Adipocyte (in vitro differentiated cells): ENCODE data around the gene SURF2.

Source experiments
- DNase-seq: peaks from one replicate; pipeline ENCODE4 v3.0.0-alpha.2; 2015; ENCODE audit warnings: low read depth
- H3K27me3 ChIP-seq: replicated peaks from 2 replicates; pipeline ENCODE4 v1.7.0; 2013; ENCODE audit warnings: mild to moderate bottlenecking, low read length, moderate library complexity; ENCODE audit not compliant: control insufficient read depth, insufficient read depth
- H3K36me3 ChIP-seq: 2 replicates; pipeline ENCODE4 v1.7.0; 2013; ENCODE audit warnings: low read length, mild to moderate bottlenecking, moderate library complexity; ENCODE audit not compliant: control insufficient read depth, insufficient read depth, severe bottlenecking
- H3K4me1 ChIP-seq: 2 replicates; pipeline ENCODE4 v1.7.0; 2013; ENCODE audit warnings: mild to moderate bottlenecking, low read length, moderate library complexity; ENCODE audit not compliant: control insufficient read depth, insufficient read depth
- H3K4me3 ChIP-seq: 2 replicates; pipeline ENCODE4 v1.7.0; 2013; ENCODE audit warnings: mild to moderate bottlenecking, low read length, moderate library complexity
- H3K9ac ChIP-seq: 2 replicates; pipeline ENCODE4 v1.7.0; 2013; ENCODE audit warnings: mild to moderate bottlenecking, low read length, moderate library complexity
- H3K9me3 ChIP-seq: 2 replicates; pipeline ENCODE4 v1.7.0; 2013; ENCODE audit warnings: mild to moderate bottlenecking, low read length, moderate library complexity; ENCODE audit not compliant: control insufficient read depth

Gene SURF2

GRCh38 chr9:133405508-133406438 lies 49.4 kb downstream of the SURF2 start:
- no peak overlapping the region for H3K4me3 ChIP-seq
- H3K9ac ChIP-seq = peak overlapping the region; percentile 52
- no peaks in the 10 kb centered on the region for H3K27me3 ChIP-seq
- no peak for DNase-seq
- peaks cover 49% of the 10 kb centered on the region for H3K36me3 ChIP-seq
- H3K4me1 ChIP-seq = peaks cover 16% of the 10 kb centered on the region
- no peaks in the 10 kb centered on the region for H3K9me3 ChIP-seq

GRCh38 chr9:133406480-133407307 lies 50.3 kb downstream of the SURF2 start:
- no peaks in the 10 kb centered on the region for H3K9me3 ChIP-seq
- peak; percentile 85 for DNase-seq
- peaks cover 56% of the 10 kb centered on the region for H3K36me3 ChIP-seq
- H3K27me3 ChIP-seq = no peaks in the 10 kb centered on the region
- H3K9ac ChIP-seq = peak overlapping the region; percentile 7
- no peak overlapping the region for H3K4me3 ChIP-seq
- H3K4me1 ChIP-seq = peaks cover 16% of the 10 kb centered on the region

GRCh38 chr9:133408042-133408441 lies 51.7 kb downstream of the SURF2 start:
- no peaks in the 10 kb centered on the region for H3K27me3 ChIP-seq
- H3K9ac ChIP-seq = no peak overlapping the region
- H3K4me3 ChIP-seq = no peak overlapping the region
- DNase-seq = no peak
- H3K4me1 ChIP-seq = peaks cover 16% of the 10 kb centered on the region
- peaks cover 68% of the 10 kb centered on the region for H3K36me3 ChIP-seq
- H3K9me3 ChIP-seq = no peaks in the 10 kb centered on the region
